HL-60/S4 treated with retinoic acid at 250 ng/mL for 4 days and 3 days (cell line): ENCODE results near the gene ZDHHC21.

Experiments used
- in situ Hi-C: fragments of 300-500 bp; cut with MboI; formaldehyde crosslinking; loops from 2 replicates; pipeline ENCODE4 v1.7.0; 2022; ENCODE audit warnings: low sequenced_read_pairs

The ZDHHC21 gene

DNA sequence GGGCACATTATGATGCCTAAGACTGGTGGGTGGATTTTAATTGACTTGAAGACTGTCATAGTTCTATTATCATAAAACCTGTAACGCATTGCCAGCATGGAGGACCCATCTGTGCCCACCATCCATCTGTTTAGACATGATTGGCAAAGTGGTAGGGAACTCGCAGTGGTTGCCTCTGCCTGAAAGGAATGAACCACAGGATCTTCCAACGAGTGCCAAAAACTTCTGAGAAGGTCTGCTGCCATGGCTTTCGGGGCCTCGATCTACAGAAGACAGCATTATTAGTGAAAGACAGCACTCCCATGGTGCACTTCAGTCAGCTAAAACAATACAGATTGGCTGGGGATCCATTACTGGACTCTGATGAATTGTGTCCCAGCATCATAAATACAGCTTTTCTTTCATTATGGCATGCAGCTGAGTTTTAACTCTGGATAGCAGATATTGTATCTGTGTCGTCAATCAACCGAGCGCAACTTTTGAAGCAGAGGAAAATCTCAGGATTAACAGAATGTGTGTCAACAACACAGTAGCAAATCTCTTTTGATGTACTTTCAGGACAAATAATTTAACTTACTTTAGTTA lies 74.3 kb downstream of the ZDHHC21 start:
- in situ Hi-C loops, result no loop called here

DNA sequence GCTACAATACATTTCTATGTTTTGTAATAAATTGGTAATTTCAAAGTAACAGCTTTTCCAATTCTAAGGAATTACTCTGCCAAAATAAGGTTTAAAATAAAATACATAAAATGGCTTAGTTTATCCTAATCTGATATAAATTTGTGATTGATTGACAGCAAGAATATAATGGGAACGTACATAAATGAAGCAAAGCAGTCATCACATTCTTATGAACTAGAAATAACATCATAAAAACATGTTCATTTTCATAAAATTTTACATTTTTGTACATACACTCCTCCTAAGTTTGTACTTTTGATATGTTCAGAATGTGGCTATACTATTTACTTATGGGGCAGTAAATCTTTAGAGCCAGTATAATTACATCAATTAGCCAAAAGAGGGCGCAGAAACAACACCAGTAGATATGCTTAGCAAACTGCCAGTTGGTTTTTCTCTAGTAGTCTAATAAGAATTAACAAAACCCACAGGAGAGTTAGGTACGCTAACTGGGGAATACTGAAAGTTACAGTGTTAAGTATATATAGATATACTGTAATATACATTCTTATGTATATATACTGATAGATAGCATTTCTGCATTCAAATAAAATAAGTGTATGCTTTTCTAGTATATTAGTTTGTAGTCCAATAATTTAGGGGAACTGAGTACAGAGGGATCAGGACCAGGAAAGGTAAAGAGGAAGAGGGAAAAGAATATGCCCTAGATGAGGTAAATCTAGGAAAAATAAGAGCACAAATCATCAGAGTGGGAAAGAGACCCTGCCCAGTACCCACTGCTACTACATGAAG lies 76.8 kb downstream of the ZDHHC21 start:
- in situ Hi-C loops, result no loop called here

GRCh38 chr9:14608540-14608939 lies 84.7 kb downstream of the ZDHHC21 start:
- in situ Hi-C loops, result no loop called here

DNA sequence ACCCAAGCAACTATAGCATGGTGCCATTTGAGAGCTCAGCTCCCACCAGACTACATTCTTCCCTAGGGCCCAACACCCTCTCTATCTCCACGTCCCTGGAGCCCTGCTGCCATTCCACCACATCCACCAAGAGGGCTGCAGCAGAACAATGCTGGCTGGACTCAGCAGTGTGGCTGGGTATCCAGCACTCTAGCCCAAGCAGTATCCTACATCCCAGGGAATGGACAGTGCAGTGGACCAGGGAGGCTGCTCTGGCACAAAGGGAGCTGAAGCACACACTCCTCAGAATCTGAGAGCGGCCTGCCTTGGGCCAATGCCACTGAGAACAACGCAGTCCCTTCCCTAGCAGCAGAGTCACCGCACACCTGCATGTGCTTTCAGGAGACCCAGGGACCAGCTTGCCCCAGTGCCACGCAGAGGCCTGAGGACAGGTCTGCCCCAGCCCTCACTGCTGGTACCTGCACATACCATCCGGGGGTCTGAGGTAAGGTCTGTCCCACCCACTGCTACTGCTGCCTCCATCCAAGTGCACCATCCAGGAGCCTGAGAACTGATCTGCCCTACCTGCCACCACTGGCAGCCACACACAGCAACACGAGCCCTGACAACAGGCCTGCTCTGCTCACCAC lies 95.9 kb downstream of the ZDHHC21 start:
- in situ Hi-C loops, result no loop called here

DNA sequence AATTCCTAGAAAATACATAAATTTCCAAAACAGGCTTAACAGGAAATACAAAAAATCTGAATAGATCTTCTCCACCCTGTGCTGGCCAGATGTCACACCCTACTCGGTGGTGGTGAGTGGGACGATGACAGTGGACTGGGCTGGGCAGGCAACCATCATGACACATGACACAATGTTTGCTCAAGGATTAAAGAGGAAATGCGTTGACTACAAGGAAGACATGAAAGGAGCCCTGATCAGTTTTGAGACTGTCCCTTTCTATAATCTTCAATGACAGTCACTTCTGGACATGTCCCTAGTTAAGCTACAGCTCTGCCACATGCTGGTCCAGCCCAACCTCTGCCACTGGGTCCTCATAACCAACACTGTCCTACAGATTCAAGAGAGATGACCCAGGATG lies 99.8 kb downstream of the ZDHHC21 start:
- in situ Hi-C loops, result no loop called here

DNA sequence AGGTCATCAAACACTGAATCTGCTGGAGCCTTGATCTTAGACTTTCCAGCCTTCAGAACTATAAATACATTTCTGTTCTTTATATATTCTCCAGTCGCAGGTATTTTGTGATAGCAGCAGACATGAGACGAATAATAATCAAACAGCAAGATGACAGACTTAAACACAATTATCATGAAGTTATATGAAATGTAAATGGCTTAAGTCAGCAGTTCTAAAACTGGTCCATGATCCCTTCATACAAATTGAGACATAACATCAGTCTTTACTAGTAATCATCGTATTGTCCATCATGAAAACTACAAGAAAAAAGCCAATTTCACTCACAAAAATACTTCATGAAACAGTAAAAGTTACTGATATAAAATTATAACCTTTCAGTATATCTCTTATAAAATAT lies 101.8 kb downstream of the ZDHHC21 start:
- in situ Hi-C loops, result no loop called here

DNA sequence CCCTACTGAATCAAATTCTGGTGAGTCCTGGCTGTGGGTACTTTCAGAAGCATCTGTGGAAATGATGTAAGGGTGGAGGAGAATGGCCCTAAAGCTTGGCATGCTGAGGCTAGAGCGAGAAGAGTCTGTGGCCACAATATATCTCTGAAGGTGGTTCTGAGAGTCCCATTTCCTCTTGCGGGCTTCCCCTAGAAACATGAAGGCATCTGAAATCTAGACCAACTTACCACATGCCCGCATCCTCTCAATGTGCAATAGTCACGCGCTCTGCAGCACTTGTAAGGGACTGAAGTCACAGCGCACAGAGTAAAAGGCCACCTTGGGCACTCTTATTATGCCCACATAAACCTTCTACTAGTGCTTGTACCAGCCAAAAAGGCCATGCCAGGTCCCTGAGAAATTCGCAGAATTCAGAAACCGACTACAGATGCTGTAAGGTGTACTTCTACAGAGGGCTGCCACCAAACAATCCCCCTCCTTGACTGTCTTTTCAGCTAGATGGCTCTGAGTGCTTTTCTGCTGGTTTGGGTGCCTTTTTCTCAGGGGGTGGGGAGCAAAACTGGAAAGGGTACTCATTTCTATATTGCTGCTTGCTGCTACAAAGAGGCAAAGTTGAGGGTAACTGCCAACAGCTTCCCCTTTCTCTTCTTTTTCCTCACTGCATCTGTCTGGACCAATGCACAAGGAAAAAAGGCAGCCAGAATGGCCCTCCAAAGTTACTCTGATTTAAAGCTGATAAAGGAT lies 107.3 kb downstream of the ZDHHC21 start:
- in situ Hi-C loops, result no loop called here

- in situ Hi-C loops, result no loop called here
Measured at GRCh38 chr9:14584571-14584970, 108.7 kb downstream of the ZDHHC21 start.

DNA sequence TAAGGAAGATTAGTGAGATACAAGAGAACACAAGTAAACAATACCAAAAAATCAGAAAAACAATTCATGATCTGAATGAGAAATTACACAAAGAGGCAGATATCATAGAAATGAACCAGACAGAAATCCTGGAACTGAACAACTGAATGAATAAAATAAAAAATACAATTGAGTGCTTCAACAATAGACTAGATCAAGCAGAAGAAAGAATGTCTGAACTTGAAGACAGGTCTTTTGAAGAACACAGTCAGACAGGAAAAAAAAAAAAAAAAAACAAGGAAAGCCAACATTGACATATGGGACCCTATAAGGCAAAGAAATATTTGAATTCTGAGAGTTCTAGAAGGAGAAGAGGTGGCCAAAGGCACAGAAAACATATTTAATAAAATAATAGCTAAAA lies 115.2 kb downstream of the ZDHHC21 start:
- in situ Hi-C loops, result no loop called here

GRCh38 chr9:14574173-14574572 lies 119.1 kb downstream of the ZDHHC21 start:
- in situ Hi-C loops, result no loop called here

DNA sequence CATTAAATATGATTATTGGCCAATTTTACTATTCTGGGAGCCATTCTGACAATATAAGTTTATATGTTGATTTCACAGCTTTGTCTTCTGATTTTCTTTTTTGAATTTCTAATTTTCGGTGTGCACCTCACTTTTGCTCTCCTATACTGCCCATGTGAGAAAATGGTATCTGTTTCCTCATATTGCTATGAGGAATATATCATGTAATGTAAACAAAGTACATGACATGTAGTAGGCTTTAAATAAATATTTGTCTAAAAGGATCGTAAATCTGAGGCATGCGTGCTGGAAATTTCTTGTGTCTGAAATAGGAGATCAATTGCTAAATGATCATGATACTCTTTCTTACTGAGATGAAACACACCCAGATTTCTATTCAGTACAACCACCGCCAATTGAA lies 119.9 kb downstream of the ZDHHC21 start:
- in situ Hi-C loops, result no loop called here

DNA sequence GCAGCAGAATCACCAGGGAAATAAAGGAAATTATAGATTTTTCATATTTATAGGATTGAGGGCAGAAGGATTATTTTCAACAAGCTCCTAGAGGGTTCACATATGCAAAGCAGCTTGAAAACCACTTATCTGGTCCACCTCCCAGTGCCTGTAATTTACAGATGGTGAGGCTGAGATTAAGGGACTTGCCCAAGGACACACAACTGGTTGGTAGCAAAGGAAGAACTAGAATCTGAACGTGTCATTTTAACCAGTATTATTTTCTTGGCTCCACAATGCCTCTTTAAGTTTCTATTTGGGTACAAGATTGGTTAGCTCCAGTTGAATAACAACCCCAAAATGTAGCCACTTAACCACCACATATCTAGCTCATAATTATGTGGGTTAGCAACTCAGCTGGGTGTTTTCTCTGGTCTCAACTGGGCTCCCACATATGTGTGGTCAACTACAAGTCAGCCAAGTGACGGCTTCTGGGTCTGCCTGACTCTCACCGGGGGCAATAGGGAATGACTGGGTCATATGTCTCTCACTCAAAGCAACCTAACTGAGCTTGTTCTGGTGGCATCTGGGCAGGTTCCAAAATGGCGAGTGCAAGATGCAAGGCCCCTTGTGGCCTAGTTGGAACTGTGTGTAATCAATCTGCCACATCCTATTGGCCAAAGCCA lies 127.7 kb downstream of the ZDHHC21 start:
- in situ Hi-C loops, result no loop called here

DNA sequence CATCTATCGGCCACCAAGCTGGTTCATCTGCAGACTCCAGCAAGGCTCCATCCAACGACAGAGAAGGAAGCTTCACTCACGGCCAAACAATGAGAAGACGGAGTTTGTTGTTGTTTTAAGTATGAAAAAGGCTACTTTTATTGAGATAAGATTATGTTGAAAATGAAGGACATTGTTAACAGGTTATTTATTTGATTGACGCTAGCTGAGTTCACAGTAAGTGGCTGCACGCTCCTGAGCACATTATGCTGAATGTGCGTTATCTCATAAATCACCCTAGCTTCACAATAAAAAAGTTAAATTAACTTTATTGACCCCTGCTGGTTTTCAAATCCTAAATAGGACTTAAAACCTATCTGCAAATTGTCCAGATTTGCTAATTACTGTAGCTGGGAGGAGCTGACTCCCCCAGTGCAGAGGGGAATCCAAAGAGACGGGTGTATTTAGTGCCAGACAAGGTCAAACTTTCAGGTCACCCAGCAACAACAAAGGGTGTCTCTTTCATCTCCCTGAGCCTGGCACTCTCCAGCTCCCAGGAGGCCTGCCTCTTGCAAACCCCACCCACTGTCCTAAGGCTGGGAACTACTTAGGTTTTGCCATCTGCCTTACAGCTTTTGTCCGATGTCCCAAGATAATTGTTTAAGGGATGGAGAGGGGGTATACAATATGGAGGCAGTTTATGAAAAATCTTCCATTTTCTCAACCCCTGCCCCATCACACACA lies 129.2 kb downstream of the ZDHHC21 start:
- in situ Hi-C loops, result no loop called here

- in situ Hi-C loops, result no loop called here
Measured at GRCh38 chr9:14561929-14562405, 131.3 kb downstream of the ZDHHC21 start.
